Lower leg skin (tissue), 4 donors: ENCODE data around the gene LHFPL4. TPM values are rescaled to one million over a fixed set of nuclear protein-coding genes. Genes with fewer than 3 reads are reported as not detected.
"Not testable (repeated sequence)": the region's sequence is repeated elsewhere in the genome, so short reads cannot be mapped to it uniquely, and the experiment has no call there.

Experiments used
- DNase-seq, 2 donors: peaks; one replicate each; pipeline ENCODE4 v3.0.0-alpha.2; 2019; ENCODE audit warnings: low spot score in 2 of 2
- H3K4me3 ChIP-seq: fragments of 200-600 bp; sonication (generic); 2 replicates; pipeline ENCODE4 v1.5.1; 2017; ENCODE audit warnings: mild to moderate bottlenecking, low read depth; ENCODE audit not compliant: poor library complexity, severe bottlenecking
- POLR2A ChIP-seq, 2 donors: fragments of 450-650 bp; IDR thresholded peaks; one replicate each; pipeline ENCODE4 v1.6.1; 2016 to 2017; ENCODE audit warnings: antibody characterized with exemption in 2 of 2, mild to moderate bottlenecking in 1 of 2, moderate library complexity in 1 of 2
- WGBS, 2 donors: methylation state at CpG; one replicate each; pipeline ENCODE4 v1.1.5; 2018; 5-methylcytosine and 5-hydroxymethylcytosine counted together
- intact Hi-C: fragments of 100-400 bp; cut with DNase I; formaldehyde crosslinking; loops from one replicate; pipeline ENCODE4 v1.15.0; 2023; ENCODE audit warnings: low total_unique reads
- total RNA-seq, 4 donors: library from RNA; depleted of rRNA; stranded (reverse); fragments of >200 nt; gene quantifications; one replicate each; pipeline ENCODE4 v1.1.0, GENCODE V29; 2016
- TF ChIP-seq, protein P1 (sequence below), 3 donors: fragments of 450-650 bp; IDR thresholded peaks; one replicate each; pipeline ENCODE4 v1.5.1; 2016; ENCODE audit warnings: antibody characterized with exemption in 3 of 3, mild to moderate bottlenecking in 3 of 3, moderate library complexity in 2 of 3

Gene LHFPL4
- total RNA-seq, 4 donors from 2014 or later: 0.05 to 0.16 TPM; not detected in 2

DNA sequence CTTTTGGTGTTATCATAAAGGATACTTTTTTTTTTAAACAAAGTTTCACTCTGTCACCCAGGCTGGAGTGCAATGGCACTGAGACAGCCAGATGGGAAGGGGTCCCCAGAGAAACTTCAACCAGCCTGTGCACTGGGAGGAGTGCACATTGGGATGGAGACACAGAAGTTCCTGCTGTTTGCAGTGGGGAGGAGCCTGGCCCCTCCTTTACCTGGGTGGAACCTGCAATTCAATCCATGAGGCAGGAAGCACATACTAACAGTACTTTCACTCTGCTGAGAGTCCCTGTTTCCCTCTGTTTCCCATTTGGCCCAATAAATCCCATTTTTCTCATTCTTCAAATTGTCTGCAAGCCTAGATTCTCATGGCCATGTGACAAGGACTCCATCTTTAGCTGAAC lies 42.3 kb upstream of the LHFPL4 start:
- intact Hi-C loops: no loop called here
- no peak for DNase-seq
- TF ChIP-seq, protein P1, sequence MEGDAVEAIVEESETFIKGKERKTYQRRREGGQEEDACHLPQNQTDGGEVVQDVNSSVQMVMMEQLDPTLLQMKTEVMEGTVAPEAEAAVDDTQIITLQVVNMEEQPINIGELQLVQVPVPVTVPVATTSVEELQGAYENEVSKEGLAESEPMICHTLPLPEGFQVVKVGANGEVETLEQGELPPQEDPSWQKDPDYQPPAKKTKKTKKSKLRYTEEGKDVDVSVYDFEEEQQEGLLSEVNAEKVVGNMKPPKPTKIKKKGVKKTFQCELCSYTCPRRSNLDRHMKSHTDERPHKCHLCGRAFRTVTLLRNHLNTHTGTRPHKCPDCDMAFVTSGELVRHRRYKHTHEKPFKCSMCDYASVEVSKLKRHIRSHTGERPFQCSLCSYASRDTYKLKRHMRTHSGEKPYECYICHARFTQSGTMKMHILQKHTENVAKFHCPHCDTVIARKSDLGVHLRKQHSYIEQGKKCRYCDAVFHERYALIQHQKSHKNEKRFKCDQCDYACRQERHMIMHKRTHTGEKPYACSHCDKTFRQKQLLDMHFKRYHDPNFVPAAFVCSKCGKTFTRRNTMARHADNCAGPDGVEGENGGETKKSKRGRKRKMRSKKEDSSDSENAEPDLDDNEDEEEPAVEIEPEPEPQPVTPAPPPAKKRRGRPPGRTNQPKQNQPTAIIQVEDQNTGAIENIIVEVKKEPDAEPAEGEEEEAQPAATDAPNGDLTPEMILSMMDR (IDR thresholded peaks at IDR 0.05): no peak
- no peak for TF ChIP-seq POLR2A (IDR thresholded peaks at IDR 0.05)
- no peak overlapping the region for H3K4me3 ChIP-seq

DNA sequence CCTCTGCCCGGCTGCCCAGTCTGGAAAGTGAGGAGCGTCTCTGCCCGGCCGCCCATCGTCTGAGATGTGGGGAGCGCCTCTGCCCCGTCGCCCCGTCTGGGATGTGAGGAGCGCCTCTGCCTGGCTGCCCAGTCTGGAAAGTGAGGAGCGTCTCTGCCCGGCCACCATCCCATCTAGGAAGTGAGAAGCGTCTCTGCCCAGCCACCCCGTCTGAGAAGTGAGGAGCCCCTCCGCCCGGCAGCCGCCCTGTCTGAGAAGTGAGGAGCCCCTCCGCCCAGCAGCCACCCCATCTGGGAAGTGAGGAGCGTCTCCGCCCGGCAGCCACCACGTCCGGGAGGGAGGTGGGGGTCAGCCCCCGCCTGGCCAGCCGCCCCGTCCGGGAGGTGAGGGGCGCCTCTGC lies 38.2 kb upstream of the LHFPL4 start:
- intact Hi-C loops, DNase-seq, H3K4me3 ChIP-seq: not testable (repeated sequence)
- WGBS, 2 donors: 92 to 94% methylated on average over 21 of the region's 28 CpGs

DNA sequence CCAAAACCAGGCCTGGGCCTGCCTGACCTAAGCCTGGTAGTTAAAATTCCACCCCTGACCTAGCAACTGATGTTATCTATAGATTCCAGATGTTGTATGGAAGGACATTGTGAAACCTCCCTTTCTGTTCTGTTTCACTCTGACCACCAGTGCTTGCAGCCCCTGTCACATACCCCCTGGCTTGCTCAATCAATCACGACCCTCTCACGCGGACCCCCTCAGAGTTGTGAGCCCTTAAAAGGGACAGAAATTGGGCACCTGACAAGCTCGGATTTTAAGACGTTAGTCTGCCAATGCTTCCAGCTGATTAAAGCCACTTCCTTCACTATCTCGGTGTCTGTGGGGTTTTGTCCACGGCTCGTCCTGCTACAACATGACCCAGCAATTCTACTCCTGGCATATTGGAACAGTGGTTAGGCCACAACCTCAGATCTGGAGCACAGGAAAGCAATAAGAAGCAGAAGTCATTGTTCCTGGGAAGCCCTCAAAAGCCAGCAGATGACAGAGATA lies 36.7 kb upstream of the LHFPL4 start:
- intact Hi-C loops: no loop called here
- TF ChIP-seq POLR2A (IDR thresholded peaks at IDR 0.05): no peak
- TF ChIP-seq, protein P1 (IDR thresholded peaks at IDR 0.05): no peak
- 16 to 19% methylated on average over 8 of the region's 8 CpGs for WGBS, 2 donors
- DNase-seq: no peak
- no peak overlapping the region for H3K4me3 ChIP-seq

DNA sequence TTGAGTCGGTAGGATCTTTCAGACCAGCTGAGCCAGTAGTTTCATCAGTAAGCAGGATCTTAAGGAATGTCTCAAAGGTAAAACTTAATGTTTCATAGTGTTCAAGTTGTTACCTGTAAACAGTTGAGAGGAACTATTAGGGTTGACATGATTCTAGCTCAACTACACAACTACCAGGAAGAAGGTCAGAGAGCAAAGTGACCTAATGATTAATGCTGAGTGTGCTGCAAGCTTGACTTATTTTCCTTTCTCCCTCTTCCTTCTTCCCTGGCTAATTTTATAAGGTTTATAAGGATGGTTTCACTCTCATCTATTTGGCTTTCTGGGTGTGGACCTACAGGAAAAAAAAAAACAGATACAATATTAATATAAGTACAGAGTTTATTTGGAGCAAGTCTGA lies 30.2 kb upstream of the LHFPL4 start:
- intact Hi-C loops: no loop called here
- DNase-seq: no peak
- H3K4me3 ChIP-seq: no peak overlapping the region
- TF ChIP-seq, protein P1 (IDR thresholded peaks at IDR 0.05): no peak
- no peak for TF ChIP-seq POLR2A (IDR thresholded peaks at IDR 0.05)
- WGBS, 2 donors: 68 to 78% methylated on average over 1 of the region's 1 CpG

DNA sequence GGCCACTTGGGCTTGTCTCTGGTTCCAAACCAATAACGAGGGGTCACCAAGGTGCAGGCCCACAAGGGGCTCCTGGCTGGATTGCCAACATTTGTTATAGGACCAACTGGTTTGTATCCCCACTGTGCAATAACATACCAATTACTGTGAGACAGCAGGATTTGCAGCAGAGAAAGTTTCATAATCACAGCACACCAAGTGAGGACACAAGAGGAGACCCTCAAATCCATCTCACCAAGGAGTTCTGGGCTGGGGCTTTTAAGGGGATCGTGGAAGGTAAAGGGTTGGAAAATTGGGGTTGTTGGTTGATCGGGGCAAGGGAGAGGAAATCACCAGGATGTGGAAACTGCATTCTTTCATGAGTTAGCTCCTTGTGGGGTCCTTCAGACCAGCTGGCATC lies 29.7 kb upstream of the LHFPL4 start:
- no peak overlapping the region for H3K4me3 ChIP-seq
- no peak for TF ChIP-seq POLR2A (IDR thresholded peaks at IDR 0.05)
- TF ChIP-seq, protein P1 (IDR thresholded peaks at IDR 0.05): no peak
- WGBS, 2 donors: 80 to 87% methylated on average over 3 of the region's 3 CpGs
- intact Hi-C loops: no loop called here
- DNase-seq: no peak

DNA sequence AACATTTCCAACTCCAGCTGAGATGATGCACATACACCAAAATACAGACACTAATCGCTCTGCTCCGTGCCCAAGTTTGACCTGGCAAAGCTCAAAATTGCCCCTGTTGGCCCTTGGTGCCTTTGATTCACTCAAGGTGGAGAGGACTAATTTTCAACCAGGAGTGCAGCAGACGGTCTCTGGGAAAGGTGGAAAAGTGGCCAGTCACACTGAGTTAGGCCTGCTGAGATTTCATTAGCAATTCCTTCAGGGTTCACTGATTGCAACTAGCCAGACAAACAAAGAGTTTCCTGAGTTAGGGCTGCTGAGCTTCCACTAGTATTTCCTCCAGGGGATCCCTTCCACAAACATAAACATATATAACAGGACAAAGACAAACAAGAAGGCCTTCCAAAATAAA lies 28.7 kb upstream of the LHFPL4 start:
- intact Hi-C loops: no loop called here
- 70 to 83% methylated on average over 3 of the region's 3 CpGs for WGBS, 2 donors
- H3K4me3 ChIP-seq: no peak overlapping the region
- no peak for DNase-seq
- no peak for TF ChIP-seq POLR2A (IDR thresholded peaks at IDR 0.05)
- TF ChIP-seq, protein P1 (IDR thresholded peaks at IDR 0.05): no peak
